GM23338 (cell line): Measurements from ENCODE around the gene PPM1E. TPM values are rescaled to one million over a fixed set of nuclear protein-coding genes. Genes with fewer than 3 reads are reported as not detected.

Source experiments
- ATAC-seq: fragments of 200-7000 bp; cut with Tn5 transposase; 3 replicates; pipeline ENCODE4 v1.9.1; 2020
- DNase-seq: peaks from one replicate; pipeline ENCODE4 v3.0.0-alpha.2; 2015; ENCODE audit warnings: low spot score
- H2AFZ ChIP-seq: fragments of 200-600 bp; sonication (generic); 2 replicates; pipeline ENCODE4 v1.8.0; 2016; ENCODE audit warnings: antibody characterized with exemption, mild to moderate bottlenecking, moderate library complexity
- H3F3A ChIP-seq: fragments of 200-600 bp; sonication (generic); replicated peaks from 2 replicates; pipeline ENCODE4 v1.8.0; 2017; ENCODE audit warnings: antibody characterized with exemption, mixed run types, low read depth
- H3K27ac ChIP-seq: fragments of 200-600 bp; sonication (generic); 2 replicates; pipeline ENCODE4 v1.6.1; 2016; ENCODE audit warnings: low read depth
- H3K27me3 ChIP-seq: fragments of 200-600 bp; sonication (generic); 2 replicates; pipeline ENCODE4 v1.8.0; 2016; ENCODE audit warnings: mild to moderate bottlenecking, mixed run types, moderate library complexity; ENCODE audit not compliant: insufficient read depth
- H3K36me3 ChIP-seq: fragments of 200-600 bp; sonication (generic); 2 replicates; pipeline ENCODE4 v1.8.0; 2016; ENCODE audit warnings: mild to moderate bottlenecking; ENCODE audit not compliant: insufficient read depth
- H3K4me1 ChIP-seq: fragments of 200-600 bp; sonication (generic); 2 replicates; pipeline ENCODE4 v1.8.0; 2016; ENCODE audit warnings: mild to moderate bottlenecking, moderate library complexity; ENCODE audit not compliant: insufficient read depth
- H3K4me2 ChIP-seq: fragments of 200-600 bp; sonication (generic); 2 replicates; pipeline ENCODE4 v1.7.1; 2017; ENCODE audit warnings: mixed run types
- H3K4me3 ChIP-seq: fragments of 200-600 bp; sonication (generic); 2 replicates; pipeline ENCODE4 v1.6.1; 2016; ENCODE audit warnings: mixed run types
- H3K79me2 ChIP-seq: fragments of 200-600 bp; sonication (generic); replicated peaks from 2 replicates; pipeline ENCODE4 v1.8.0; 2017; ENCODE audit warnings: mild to moderate bottlenecking; ENCODE audit not compliant: insufficient read depth
- H3K9me2 ChIP-seq: fragments of 200-600 bp; sonication (generic); 2 replicates; pipeline ENCODE4 v1.8.0; 2017; ENCODE audit not compliant: insufficient read depth
- H4K20me1 ChIP-seq: fragments of 200-600 bp; sonication (generic); replicated peaks from 2 replicates; pipeline ENCODE4 v1.8.0; 2017; ENCODE audit warnings: mild to moderate bottlenecking; ENCODE audit not compliant: insufficient read depth
- H3K27ac Mint-ChIP-seq: 2 replicates; pipeline ENCODE4 v1.8.0; 2020; ENCODE audit warnings: inconsistent platforms, mild to moderate bottlenecking, moderate library complexity, mixed read lengths
- H3K27me3 Mint-ChIP-seq: 3 replicates; pipeline ENCODE4 v1.8.0; 2022; ENCODE audit warnings: low read depth, mild to moderate bottlenecking, moderate library complexity, mixed read lengths, inconsistent platforms; ENCODE audit not compliant: insufficient read depth, poor library complexity
- H3K36me3 Mint-ChIP-seq: 3 replicates; pipeline ENCODE4 v1.8.0; 2021; ENCODE audit warnings: low read depth, mild to moderate bottlenecking, inconsistent platforms, moderate library complexity, mixed read lengths
- H3K4me1 Mint-ChIP-seq: 3 replicates; pipeline ENCODE4 v1.8.0; 2020; ENCODE audit warnings: mild to moderate bottlenecking, inconsistent platforms, mixed read lengths
- H3K4me3 Mint-ChIP-seq: 3 replicates; pipeline ENCODE4 v1.8.0; 2021; ENCODE audit warnings: moderate library complexity, mild to moderate bottlenecking, inconsistent platforms, mixed read lengths
- H3K9me3 Mint-ChIP-seq: 3 replicates; pipeline ENCODE4 v1.8.0; 2020; ENCODE audit warnings: moderate library complexity, mild to moderate bottlenecking, inconsistent platforms, mixed read lengths
- CREB1 ChIP-seq: fragments of 250-450 bp; sonication (Bioruptor Pico); IDR thresholded peaks from 2 replicates; pipeline ENCODE4 v1.5.0; 2020; ENCODE audit warnings: low read depth, mild to moderate bottlenecking, moderate library complexity
- CTCF ChIP-seq, 2 experiments: fragments of 200-600 bp in 1 of 2; sonication (generic) in 1 of 2; conservative IDR thresholded peaks; 2 replicates each; pipeline versions ENCODE4 v1.5.1 to v1.6.1; 2016 to 2017; ENCODE audit warnings: antibody characterized with exemption in 2 of 2, low read depth in 2 of 2, mild to moderate bottlenecking in 2 of 2, moderate library complexity in 1 of 2
- EZH2 ChIP-seq: fragments of 200-600 bp; sonication (generic); IDR thresholded peaks from one replicate; pipeline ENCODE4 v1.8.0; 2017; ENCODE audit warnings: antibody characterized with exemption, mild to moderate bottlenecking, low read depth; ENCODE audit not compliant: unreplicated experiment
- EZH2phosphoT487 ChIP-seq: fragments of 200-600 bp; sonication (generic); IDR thresholded peaks from one replicate; pipeline ENCODE4 v1.8.1; 2018; ENCODE audit warnings: antibody characterized with exemption; ENCODE audit not compliant: unreplicated experiment
- JUNB ChIP-seq: IDR thresholded peaks from one replicate; pipeline ENCODE4 v1.6.1; 2016; ENCODE audit warnings: antibody characterized with exemption; ENCODE audit not compliant: unreplicated experiment
- NANOG ChIP-seq: IDR thresholded peaks from 2 replicates; pipeline ENCODE4 v1.6.1; 2016; ENCODE audit warnings: antibody characterized with exemption, borderline replicate concordance
- POLR2AphosphoS5 ChIP-seq: IDR thresholded peaks from 2 replicates; pipeline ENCODE4 v1.6.1; 2016; ENCODE audit warnings: antibody characterized with exemption, low read depth
- REST ChIP-seq: IDR thresholded peaks from one replicate; pipeline ENCODE4 v1.6.1; 2018; ENCODE audit warnings: antibody characterized with exemption; ENCODE audit not compliant: unreplicated experiment
- ZNF114 ChIP-seq: fragments of 250-450 bp; sonication (Bioruptor Pico); IDR thresholded peaks from 2 replicates; pipeline ENCODE4 v1.5.0; 2020; ENCODE audit warnings: mild to moderate bottlenecking, moderate library complexity
- ZNF331 ChIP-seq: fragments of 250-450 bp; sonication (Bioruptor Pico); IDR thresholded peaks from 2 replicates; pipeline ENCODE4 v1.5.0; 2020; ENCODE audit warnings: low read depth, mild to moderate bottlenecking, moderate library complexity
- ZNF462 ChIP-seq: fragments of 250-450 bp; sonication (Bioruptor Pico); IDR thresholded peaks from 2 replicates; pipeline ENCODE4 v1.5.0; 2020; ENCODE audit warnings: mild to moderate bottlenecking, moderate library complexity
- polyA plus RNA-seq: library from polyadenylated mRNA; unstranded; fragments of >200 nt; fragmentation: Nextera tagmentation; extraction: Ambion mirVana; gene quantifications from 2 replicates; pipeline ENCODE4 v1.2.1, GENCODE V29; 2016
- total RNA-seq: library from RNA; depleted of rRNA; stranded (reverse); fragments of >200 nt; shearing (Covaris generic); gene quantifications from 2 replicates; pipeline ENCODE4 v1.2.3, GENCODE V29; 2014

PPM1E gene
- total and polyA plus RNA-seq, 2 experiments from 2014 or later = 2.1 to 13.8 TPM

- no peak for TF ChIP-seq POLR2AphosphoS5
- no peak for TF ChIP-seq NANOG
- TF ChIP-seq ZNF462 (CRISPR knock-in tag) = no peak
- no peak for TF ChIP-seq CTCF (conservative IDR thresholded peaks at IDR 0.05; ENCODE audit: low read depth in 2 of 2)
- TF ChIP-seq EZH2 = no peak
- no peak for TF ChIP-seq JUNB
- TF ChIP-seq CREB1 = no peak
- TF ChIP-seq REST = no peak
- no peak for TF ChIP-seq ZNF114 (CRISPR knock-in tag)
- no peak for TF ChIP-seq ZNF331 (CRISPR knock-in tag)
- TF ChIP-seq EZH2phosphoT487 = no peak
- no peak; the same call in 2 of the 3 replicates for ATAC-seq
- peak overlapping the region; percentile 91 for H3K27ac ChIP-seq
Measured at GRCh38 chr17:58965221-58965620, 209.6 kb downstream of the PPM1E start.

More at GRCh38 chr17:58965221-58965620, 209.6 kb downstream of the PPM1E start:
- Histone ChIP-seq H3K4me3 (0 out of 2 replicates have a peak overlapping the region, but pooled peaks have one; percentile 24), H3K36me3 (no peaks in the 10 kb centered on the region), H3K27me3 (no peaks in the 10 kb centered on the region), H3K4me2 (peak overlapping the region; percentile 65), H2AFZ (peak overlapping the region; percentile 52; the same call in 1 of the 2 replicates), H3K79me2 (no peaks in the 10 kb centered on the region), H3K9me2 (no peaks in the 10 kb centered on the region), H3K4me1 (peaks cover 30% of the 10 kb centered on the region), H3F3A (no peaks in the 10 kb centered on the region; the same call in 1 of the 2 replicates), H4K20me1 (no peaks in the 10 kb centered on the region)
- Mint-ChIP-seq H3K36me3 (no peaks in the 10 kb centered on the region), H3K4me3 (no peak overlapping the region), H3K9me3 (no peaks in the 10 kb centered on the region), H3K4me1 (peaks cover 33% of the 10 kb centered on the region), H3K27ac (no peak overlapping the region), H3K27me3 (no peaks in the 10 kb centered on the region)
- no peak for DNase-seq
